Stimulated activated CD4-positive, alpha-beta T cell treated with anti-CD3 and anti-CD28 coated beads, Interleukin-15, amount 100 ng/mL, for 48 hours (primary cell): ENCODE measurements around the gene FAM161A.
"Not testable (repeated sequence)": the region's sequence is repeated elsewhere in the genome, so short reads cannot be mapped to it uniquely, and the experiment has no call there.

Experiments
- DNase-seq, 2 donors: peaks; one replicate each; pipeline ENCODE4 v3.0.0-alpha.2; 2020; ENCODE audit warnings: low read depth in 2 of 2

The FAM161A gene, protein sequence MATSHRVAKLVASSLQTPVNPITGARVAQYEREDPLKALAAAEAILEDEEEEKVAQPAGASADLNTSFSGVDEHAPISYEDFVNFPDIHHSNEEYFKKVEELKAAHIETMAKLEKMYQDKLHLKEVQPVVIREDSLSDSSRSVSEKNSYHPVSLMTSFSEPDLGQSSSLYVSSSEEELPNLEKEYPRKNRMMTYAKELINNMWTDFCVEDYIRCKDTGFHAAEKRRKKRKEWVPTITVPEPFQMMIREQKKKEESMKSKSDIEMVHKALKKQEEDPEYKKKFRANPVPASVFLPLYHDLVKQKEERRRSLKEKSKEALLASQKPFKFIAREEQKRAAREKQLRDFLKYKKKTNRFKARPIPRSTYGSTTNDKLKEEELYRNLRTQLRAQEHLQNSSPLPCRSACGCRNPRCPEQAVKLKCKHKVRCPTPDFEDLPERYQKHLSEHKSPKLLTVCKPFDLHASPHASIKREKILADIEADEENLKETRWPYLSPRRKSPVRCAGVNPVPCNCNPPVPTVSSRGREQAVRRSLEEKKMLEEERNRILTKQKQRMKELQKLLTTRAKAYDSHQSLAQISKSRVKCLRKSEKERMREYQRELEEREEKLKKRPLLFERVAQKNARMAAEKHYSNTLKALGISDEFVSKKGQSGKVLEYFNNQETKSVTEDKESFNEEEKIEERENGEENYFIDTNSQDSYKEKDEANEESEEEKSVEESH

GRCh38 chr2:61853847-61854563 lies at the start of gene FAM161A:
TSS of gene FAM161A (minus strand) at chr2:61854060. CDS start at chr2:61854041, 19 bp downstream.
- peak; percentile 59 to 76 for DNase-seq

DNA sequence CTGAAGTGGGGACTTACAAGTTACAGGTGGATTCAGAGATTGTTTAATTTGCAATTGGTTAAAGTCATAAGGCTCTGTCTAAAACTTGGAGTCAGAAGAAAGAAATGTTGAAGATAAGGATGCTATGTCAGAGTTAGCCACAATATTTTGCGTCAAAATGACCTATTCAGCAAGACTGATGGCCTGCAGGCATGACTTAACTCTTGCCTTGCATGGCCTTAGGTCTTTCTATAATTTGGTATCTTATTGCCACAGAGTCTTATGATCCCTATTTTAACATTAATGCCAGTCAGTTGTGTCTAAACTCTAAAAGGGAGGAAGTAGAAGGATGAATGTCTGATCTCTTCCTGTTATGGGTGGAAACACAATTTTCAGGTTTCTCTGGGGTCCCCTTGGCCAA lies 46.4 kb upstream of the FAM161A start:
- DNase-seq = no peak

- DNase-seq = no peak
These were observed 45.0 kb upstream of the FAM161A start for GRCh38 chr2:61898810-61899209.

- peak; percentile 73 to 83 for DNase-seq
These were observed 34.6 kb upstream of the FAM161A start, which contains the start of gene CCT4 for GRCh38 chr2:61888267-61889055. TSS of gene CCT4 (minus strand) at chr2:61888656. CDS start at chr2:61888507, 149 bp downstream.

DNA sequence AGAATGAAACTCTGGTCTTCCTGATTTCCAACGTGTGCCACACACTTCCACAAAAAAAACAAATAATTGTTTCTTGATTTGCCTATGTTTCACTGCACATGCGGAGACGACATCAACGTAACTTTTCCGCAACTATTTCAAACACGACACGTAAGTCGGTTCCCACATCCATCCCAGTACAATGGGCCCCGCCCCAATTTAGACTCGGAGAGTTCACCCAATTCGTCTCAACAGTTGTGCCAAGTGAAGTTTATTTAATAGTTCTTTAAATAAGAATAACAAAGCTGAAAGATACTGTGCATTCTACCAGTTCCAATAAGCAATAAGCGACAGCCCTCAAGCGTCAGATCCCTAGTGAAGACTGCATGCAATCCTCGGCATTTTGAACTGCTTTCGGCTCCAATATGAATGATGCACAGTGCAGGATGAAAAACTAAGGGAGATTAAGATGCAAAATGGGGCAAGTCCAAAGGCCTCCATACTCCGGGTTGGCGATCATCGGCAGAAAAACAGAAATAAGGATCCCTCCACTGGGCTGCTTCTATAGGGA lies 33.9 kb upstream of the FAM161A start:
- no peak for DNase-seq

DNA sequence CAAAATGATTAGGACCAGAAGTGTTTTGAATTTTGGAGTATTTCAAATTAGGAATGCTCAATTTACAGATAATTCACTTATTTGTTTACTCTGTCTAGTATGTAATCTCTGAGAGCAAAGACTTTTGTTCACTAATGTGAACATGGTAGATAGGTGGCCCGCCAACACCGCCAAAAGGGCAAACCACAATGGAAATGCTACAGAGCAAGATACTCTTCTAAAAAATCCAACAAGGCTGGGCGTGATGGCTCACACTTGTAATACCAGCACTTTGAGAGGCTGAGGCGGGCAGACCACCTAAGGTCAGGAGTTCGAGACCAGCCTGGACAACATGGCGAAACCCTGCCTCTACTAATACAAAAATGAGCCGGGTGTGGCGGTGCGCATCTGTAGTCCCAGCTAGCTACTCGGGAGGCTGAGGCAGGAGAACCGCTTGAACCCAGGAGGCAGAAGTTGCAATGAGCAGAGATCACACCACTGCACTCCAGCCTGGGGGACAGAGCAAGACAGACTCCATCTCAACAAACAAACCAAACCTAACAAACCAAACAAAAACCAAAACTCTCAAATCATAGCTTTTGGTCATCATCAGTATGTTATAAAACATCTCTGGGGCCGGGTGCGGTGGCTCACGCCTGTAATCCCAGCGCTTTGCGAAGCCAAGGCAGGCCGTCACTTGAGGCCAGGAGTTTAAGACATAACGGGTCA lies 32.2 kb upstream of the FAM161A start:
- DNase-seq = no peak

- no peak for DNase-seq
These were observed 29.0 kb upstream of the FAM161A start for GRCh38 chr2:61882850-61883249.

DNA sequence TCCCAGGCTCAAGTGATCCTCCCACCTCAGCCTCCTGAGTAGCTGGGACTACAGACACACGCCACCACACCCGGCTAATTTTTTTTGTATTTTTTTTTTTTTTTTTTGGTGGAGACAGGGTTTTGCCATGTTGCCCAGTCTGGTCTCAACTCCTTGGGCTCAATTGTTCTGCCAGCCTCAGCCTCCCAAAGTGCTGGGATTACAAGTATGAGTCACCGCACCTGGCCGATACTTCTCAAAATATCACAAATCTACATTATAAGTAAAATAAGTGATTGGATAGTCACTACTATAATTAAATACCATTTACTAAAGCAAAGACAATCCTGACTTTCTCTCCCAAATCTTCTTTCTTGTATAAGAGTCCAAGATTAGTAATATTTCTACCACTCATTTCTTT lies 25.5 kb upstream of the FAM161A start:
- not testable (repeated sequence) for DNase-seq

- DNase-seq = no peak
These were observed 24.9 kb upstream of the FAM161A start for GRCh38 chr2:61878761-61879160.

- DNase-seq = no peak
These were observed 23.8 kb upstream of the FAM161A start for GRCh38 chr2:61877571-61878245.

- DNase-seq = no peak
These were observed 22.5 kb upstream of the FAM161A start for GRCh38 chr2:61876400-61876799.

DNA sequence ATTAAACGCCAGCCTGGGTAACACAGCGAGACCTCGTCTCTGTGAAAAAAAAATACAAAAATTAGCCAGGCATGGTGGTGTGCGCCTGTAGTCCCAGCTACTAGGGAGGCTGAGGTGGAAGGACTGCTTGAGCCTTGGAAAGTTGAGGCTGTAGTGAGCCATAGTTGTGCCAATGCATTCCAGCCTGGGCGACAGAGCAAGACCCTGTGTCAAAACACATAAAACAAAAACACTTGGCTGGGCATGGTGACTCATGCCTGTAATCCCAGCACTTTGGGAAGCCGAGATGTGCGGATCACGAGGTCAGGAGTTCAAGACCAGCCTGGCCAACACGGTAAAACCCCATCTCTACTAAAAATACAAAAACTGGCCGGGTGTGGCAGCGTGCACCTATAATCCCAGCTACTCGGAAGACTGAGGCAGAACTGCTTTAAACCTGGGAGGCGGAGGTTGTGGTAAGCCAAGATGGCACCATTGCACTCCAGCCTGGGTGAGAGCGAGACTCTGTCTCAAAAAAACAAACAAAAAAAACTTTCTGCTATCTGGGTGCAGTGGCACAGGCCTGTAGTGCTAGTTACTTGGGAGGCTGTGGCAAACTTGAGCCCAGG lies 12.7 kb upstream of the FAM161A start:
- not testable (repeated sequence) for DNase-seq

- no peak for DNase-seq
These were observed 8.2 kb upstream of the FAM161A start for GRCh38 chr2:61862085-61862484.

DNA sequence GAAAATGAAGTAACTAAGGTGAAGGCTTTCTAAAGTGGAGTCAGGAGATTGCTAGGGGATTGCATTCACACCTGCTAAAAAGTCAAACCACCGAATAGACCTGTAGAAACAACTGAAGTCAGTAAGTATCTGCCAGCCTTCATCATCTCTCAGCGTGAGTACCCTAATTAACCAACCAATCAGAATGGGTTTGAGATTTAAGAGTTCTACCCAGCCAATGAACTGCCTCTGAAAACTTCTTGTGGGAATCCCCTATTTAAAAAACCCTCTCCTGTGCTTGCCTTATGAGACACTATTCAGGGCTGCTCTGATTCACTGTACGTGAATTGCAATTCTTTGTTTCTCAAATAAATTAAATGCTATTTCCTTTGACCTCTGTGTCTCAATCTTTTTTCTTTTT lies 3.4 kb upstream of the FAM161A start:
- DNase-seq = no peak

GRCh38 chr2:61855318-61855613 lies 1.4 kb upstream of the FAM161A start:
- DNase-seq = no peak

DNA sequence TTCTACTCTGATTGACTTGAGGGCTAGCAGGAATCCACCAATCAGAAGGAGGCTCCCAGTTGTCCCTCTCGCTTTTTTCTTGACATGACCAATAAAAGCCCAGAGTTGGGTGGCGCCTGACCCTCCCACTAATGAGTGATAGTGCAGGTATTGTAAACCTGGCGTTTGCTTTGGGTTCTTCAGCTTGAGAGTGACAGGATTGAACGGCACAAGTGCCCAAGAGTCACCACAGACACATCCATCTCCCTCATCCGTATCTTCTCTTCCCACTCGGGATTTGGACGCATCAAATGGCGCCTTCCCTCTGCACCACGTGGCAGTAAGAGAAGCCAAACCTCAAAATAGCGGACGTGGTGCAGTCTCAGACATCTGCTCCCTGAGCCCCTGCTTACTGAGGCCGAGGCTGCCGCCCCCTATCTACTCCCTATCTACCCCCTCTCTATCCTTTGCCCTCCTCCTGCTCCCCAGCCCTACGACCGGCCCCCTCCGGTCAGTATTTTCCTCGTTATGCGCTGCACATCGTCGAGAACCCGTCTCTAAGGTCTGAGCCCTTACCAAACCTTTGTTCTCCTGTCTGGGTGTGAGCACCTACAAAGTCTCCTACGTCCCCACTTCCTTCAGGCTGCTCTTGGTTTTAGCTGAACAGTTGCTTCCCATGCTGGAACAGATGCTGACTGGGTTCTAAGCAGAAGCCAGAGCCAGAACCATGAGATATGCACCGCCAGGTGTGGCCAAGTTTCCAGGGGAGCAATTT lies 881 bp upstream of the FAM161A start:
- peak; percentile 86 for DNase-seq

GRCh38 chr2:61853086-61853846 lies 594 bp downstream of the FAM161A start:
- no peak for DNase-seq

GRCh38 chr2:61851270-61851669 lies 2.6 kb downstream of the FAM161A start:
- DNase-seq = not testable (repeated sequence)
